ENCODE measurements around the gene SSRP1. TPM values are rescaled to one million over a fixed set of nuclear protein-coding genes. Genes with fewer than 3 reads are reported as not detected.

Gene SSRP1
- total RNA-seq = 10 to 100 TPM; 47.5 to 78.9 TPM

GRCh38 chr11:57335343-57336110 is at the start of gene SSRP1:
Gene SSRP1 (minus strand): TSS chr11:57335892. CDS start chr11:57335121, 771 bp downstream.

GRCh38 chr11:57380975-57381374 is 45.3 kb upstream of the SSRP1 start, which contains the start of gene PRG3:
Gene PRG3 (minus strand): TSS chr11:57381150. CDS start chr11:57380708, 442 bp downstream.

DNA sequence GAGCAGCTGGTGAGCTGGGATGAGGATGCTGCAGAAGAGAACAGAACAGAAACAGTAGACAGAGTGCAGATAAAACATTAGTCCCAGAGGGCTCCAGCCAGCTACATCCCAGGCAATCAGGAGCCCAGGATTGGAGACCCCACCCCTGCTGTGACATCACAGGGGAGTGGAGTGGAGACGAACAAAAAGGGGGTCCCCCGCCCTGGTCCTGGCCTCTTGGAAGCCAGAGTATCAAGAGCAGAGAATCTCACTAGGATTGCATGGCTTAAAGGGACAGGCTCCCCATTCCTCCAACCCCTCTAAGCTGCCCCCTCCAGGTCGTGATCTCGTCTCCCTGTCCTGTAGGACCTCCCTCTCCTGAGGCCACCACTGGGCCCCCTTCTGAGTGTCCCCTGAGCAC is 2.5 kb upstream of the SSRP1 start, which contains the start of gene P2RX3:
Gene P2RX3, plus strand, starts transcription at position 211 of the 400 bp plus-strand sequence. CDS start 199 bp downstream, outside the sequence.

GRCh38 chr11:57324886-57325734 is 10.6 kb downstream of the SSRP1 start, which contains the start of gene TNKS1BP1:
Gene TNKS1BP1 (minus strand): TSS chr11:57324952. CDS start chr11:57321885, 3,067 bp downstream.

Other genes starting within 250 kb of the SSRP1 start
- not detected for gene LRRC55, start 153.9 kb downstream of the SSRP1 start, total RNA-seq
- not detected for gene APLNR, start 98.6 kb downstream of the SSRP1 start, total RNA-seq
- 10 to 100 TPM; 20.3 to 22.7 TPM for gene TNKS1BP1, start 10.9 kb downstream of the SSRP1 start, total RNA-seq
- not detected for gene P2RX3, start 2.5 kb upstream of the SSRP1 start, total RNA-seq
- gene PRG3, start 45.3 kb upstream of the SSRP1 start, total RNA-seq = not detected
- under 1 TPM; under 0.01 to 0.69 TPM for gene PRG2, start 54.8 kb upstream of the SSRP1 start, total RNA-seq
- gene SLC43A3, start 91.2 kb upstream of the SSRP1 start, total RNA-seq = 100 to 1,000 TPM; 319 to 645 TPM
- gene RTN4RL2, start 124.6 kb upstream of the SSRP1 start, total RNA-seq = under 1 TPM; under 0.01 to 0.67 TPM
- gene SLC43A1, start 179.8 kb upstream of the SSRP1 start, total RNA-seq = 10 to 100 TPM in 1 of 2 donors, 1 to 10 TPM in 1; 5.2 to 17.0 TPM
- gene TIMM10, start 194.9 kb upstream of the SSRP1 start, total RNA-seq = 10 to 100 TPM; 19.6 to 72.9 TPM
- not detected for gene SMTNL1, start 201.7 kb upstream of the SSRP1 start, total RNA-seq
- gene UBE2L6, start 231.8 kb upstream of the SSRP1 start, total RNA-seq = 100 to 1,000 TPM; 169 to 295 TPM